ENCODE measurements around the gene TRIM67. TPM values are rescaled to one million over a fixed set of nuclear protein-coding genes. Genes with fewer than 3 reads are reported as not detected.

Gene TRIM67
- total RNA-seq, 1 experiment from 2014 or later: not detected

DNA sequence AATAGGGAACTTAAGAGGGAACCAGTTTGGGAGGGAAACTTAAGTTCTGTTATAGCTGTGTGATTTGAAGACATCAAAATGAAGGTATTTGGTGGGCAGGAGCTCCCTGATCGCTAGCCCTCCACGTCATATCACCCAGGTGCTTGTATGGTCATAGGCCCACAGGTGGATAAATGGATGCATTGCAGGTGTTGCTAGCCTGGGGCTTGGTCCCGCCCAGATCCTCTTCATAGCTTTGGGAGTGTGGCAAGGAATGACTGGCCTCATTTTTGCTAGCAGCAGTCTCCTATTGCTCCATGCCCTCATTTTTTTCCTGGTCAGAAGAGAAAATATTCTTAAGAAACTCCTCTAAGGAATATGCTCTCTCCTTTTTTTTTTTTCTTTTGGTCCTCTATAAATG lies 90.5 kb downstream of the TRIM67 start:
- ChIA-PET CTCF (no interaction called here), POLR2A (ENCODE audit: unreplicated experiment) (no interaction called here)
- Histone ChIP-seq H2AFZ (no peak overlapping the region), H3K4me2 (no peak overlapping the region), H3K9me3 (ENCODE audit: insufficient read depth, low read depth) (peaks cover under 1% of the 10 kb centered on the region; the same call in 1 of the 2 replicates), H3K36me3 (ENCODE audit: low read depth) (peaks cover 23% of the 10 kb centered on the region), H3F3A (ENCODE audit: insufficient read depth, low read depth) (no peaks in the 10 kb centered on the region), H3K4me3 (no peak overlapping the region), H4K20me1 (ENCODE audit: insufficient read depth) (0 out of 2 replicates have a peak, but pooled peaks cover 4% of the 10 kb centered on the region), H3K4me1 (replicated peaks; ENCODE audit: insufficient read depth) (no peaks in the 10 kb centered on the region), H3K27ac (no peak overlapping the region), H3K79me2 (ENCODE audit: low read depth) (no peaks in the 10 kb centered on the region), H3K9me2 (ENCODE audit: insufficient read depth) (no peaks in the 10 kb centered on the region), H3K27me3 (ENCODE audit: insufficient read depth, low read depth) (no peaks in the 10 kb centered on the region)
- intact Hi-C loops (cut with micrococcal nuclease; ENCODE audit: unreplicated experiment): no loop called here
- TF ChIP-seq, protein P1, sequence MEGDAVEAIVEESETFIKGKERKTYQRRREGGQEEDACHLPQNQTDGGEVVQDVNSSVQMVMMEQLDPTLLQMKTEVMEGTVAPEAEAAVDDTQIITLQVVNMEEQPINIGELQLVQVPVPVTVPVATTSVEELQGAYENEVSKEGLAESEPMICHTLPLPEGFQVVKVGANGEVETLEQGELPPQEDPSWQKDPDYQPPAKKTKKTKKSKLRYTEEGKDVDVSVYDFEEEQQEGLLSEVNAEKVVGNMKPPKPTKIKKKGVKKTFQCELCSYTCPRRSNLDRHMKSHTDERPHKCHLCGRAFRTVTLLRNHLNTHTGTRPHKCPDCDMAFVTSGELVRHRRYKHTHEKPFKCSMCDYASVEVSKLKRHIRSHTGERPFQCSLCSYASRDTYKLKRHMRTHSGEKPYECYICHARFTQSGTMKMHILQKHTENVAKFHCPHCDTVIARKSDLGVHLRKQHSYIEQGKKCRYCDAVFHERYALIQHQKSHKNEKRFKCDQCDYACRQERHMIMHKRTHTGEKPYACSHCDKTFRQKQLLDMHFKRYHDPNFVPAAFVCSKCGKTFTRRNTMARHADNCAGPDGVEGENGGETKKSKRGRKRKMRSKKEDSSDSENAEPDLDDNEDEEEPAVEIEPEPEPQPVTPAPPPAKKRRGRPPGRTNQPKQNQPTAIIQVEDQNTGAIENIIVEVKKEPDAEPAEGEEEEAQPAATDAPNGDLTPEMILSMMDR (conservative IDR thresholded peaks at IDR 0.05): no peak
- no peak for TF ChIP-seq EZH2 (IDR thresholded peaks at IDR 0.05; ENCODE audit: low read depth)
- no peak for DNase-seq
- BruUV-seq (replicated peaks): no TSS peak

DNA sequence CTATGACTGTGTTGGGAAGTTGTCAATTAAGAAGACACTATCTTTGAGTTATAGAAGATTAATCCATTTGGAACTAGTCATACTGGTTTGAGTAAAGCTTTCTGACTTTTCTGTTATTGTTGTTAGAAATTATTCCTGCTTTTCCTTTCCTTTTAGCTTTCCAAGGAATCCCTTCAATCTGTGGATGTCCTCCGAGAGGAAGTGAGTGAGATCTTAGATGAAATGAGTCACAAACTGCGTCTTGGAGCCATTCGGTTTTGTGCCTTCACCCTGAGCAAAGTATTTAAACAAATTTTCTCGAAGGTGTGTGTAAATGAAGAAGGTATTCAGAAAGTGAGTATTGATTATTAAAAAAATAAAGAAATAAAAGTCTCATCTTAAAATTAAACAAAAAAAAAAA lies 98.5 kb downstream of the TRIM67 start:
- Histone ChIP-seq H3K79me2 (ENCODE audit: low read depth) (no peaks in the 10 kb centered on the region), H4K20me1 (ENCODE audit: insufficient read depth) (no peaks in the 10 kb centered on the region), H3K4me1 (replicated peaks; ENCODE audit: insufficient read depth) (no peaks in the 10 kb centered on the region), H2AFZ (no peak overlapping the region), H3K27ac (no peak overlapping the region), H3K4me3 (no peak overlapping the region), H3F3A (ENCODE audit: insufficient read depth, low read depth) (no peaks in the 10 kb centered on the region), H3K27me3 (ENCODE audit: insufficient read depth, low read depth) (no peaks in the 10 kb centered on the region), H3K9me3 (ENCODE audit: insufficient read depth, low read depth) (peaks cover 10% of the 10 kb centered on the region), H3K9me2 (ENCODE audit: insufficient read depth) (no peaks in the 10 kb centered on the region), H3K4me2 (no peak overlapping the region), H3K36me3 (ENCODE audit: low read depth) (peaks cover 58% of the 10 kb centered on the region)
- ChIA-PET CTCF (no interaction called here), POLR2A (ENCODE audit: unreplicated experiment) (no interaction called here)
- DNase-seq: no peak
- intact Hi-C loops (cut with micrococcal nuclease; ENCODE audit: unreplicated experiment): no loop called here
- no TSS peak for BruUV-seq (replicated peaks)
- TF ChIP-seq, protein P1 (conservative IDR thresholded peaks at IDR 0.05): no peak
- no peak for TF ChIP-seq EZH2 (IDR thresholded peaks at IDR 0.05; ENCODE audit: low read depth)

DNA sequence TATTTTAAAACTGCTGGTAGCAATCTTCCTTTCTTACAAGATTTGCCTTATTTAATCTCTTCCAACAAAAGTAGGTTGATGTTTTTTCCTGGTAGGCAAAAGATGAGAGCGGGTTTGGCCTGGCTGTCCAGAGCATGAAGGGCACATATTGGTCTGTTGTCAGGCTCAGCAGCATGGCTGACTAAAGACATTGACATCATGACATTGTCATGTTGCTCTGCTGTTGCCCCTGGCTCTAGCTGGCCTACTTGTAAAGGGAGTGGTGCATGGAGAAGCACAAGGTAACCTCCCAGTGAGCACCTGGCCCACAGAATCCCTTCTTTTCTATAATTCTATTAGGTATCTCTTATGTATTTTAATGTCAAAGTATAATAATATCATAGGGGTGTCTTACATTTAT lies 102.8 kb downstream of the TRIM67 start:
- Histone ChIP-seq H3K4me3 (no peak overlapping the region), H2AFZ (no peak overlapping the region), H3F3A (ENCODE audit: insufficient read depth, low read depth) (no peaks in the 10 kb centered on the region), H3K79me2 (ENCODE audit: low read depth) (no peaks in the 10 kb centered on the region), H3K4me2 (no peak overlapping the region), H3K27me3 (ENCODE audit: insufficient read depth, low read depth) (no peaks in the 10 kb centered on the region), H3K4me1 (replicated peaks; ENCODE audit: insufficient read depth) (no peaks in the 10 kb centered on the region), H3K27ac (no peak overlapping the region), H3K36me3 (ENCODE audit: low read depth) (peaks cover 40% of the 10 kb centered on the region), H3K9me2 (ENCODE audit: insufficient read depth) (no peaks in the 10 kb centered on the region), H3K9me3 (ENCODE audit: insufficient read depth, low read depth) (no peaks in the 10 kb centered on the region; the same call in none of the 2 replicates), H4K20me1 (ENCODE audit: insufficient read depth) (no peaks in the 10 kb centered on the region)
- ChIA-PET CTCF (no interaction called here), POLR2A (ENCODE audit: unreplicated experiment) (no interaction called here)
- TF ChIP-seq, protein P1 (conservative IDR thresholded peaks at IDR 0.05): no peak
- TF ChIP-seq EZH2 (IDR thresholded peaks at IDR 0.05; ENCODE audit: low read depth): no peak
- no peak for DNase-seq
- no TSS peak for BruUV-seq (replicated peaks)
- intact Hi-C loops (cut with micrococcal nuclease; ENCODE audit: unreplicated experiment): no loop called here
